Measurements from ENCODE around the gene OTUD7B.

The OTUD7B gene

GRCh38 chr1:149979245-149979971, 31.1 kb downstream of the OTUD7B start:
- in situ Hi-C loops (cut with HindIII; ENCODE audit: low sequenced_read_pairs): no loop called here
- H3K4me3 ChIP-seq (ENCODE audit: low read depth, low read length): no peak overlapping the region
- no peak for TF ChIP-seq CTCF (IDR thresholded peaks at IDR 0.05; ENCODE audit: low read depth, low read length, missing control alignments)
- no peak for DNase-seq (ENCODE audit: low read depth)

- no peak overlapping the region for H3K4me3 ChIP-seq (ENCODE audit: low read depth, low read length)
- no peak for TF ChIP-seq CTCF (IDR thresholded peaks at IDR 0.05; ENCODE audit: low read depth, low read length, missing control alignments)
- DNase-seq (ENCODE audit: low read depth): no peak
- in situ Hi-C loops (cut with HindIII; ENCODE audit: low sequenced_read_pairs): no loop called here
These were observed 31.9 kb downstream of the OTUD7B start for GRCh38 chr1:149978547-149979023.

GRCh38 chr1:149977345-149977744, 33.2 kb downstream of the OTUD7B start:
- no peak overlapping the region for H3K4me3 ChIP-seq (ENCODE audit: low read depth, low read length)
- in situ Hi-C loops (cut with HindIII; ENCODE audit: low sequenced_read_pairs): no loop called here
- TF ChIP-seq CTCF (IDR thresholded peaks at IDR 0.05; ENCODE audit: low read depth, low read length, missing control alignments): no peak
- no peak for DNase-seq (ENCODE audit: low read depth)

GRCh38 chr1:149972547-149972946, 38.0 kb downstream of the OTUD7B start:
- no peak for TF ChIP-seq CTCF (IDR thresholded peaks at IDR 0.05; ENCODE audit: low read depth, low read length, missing control alignments)
- no peak overlapping the region for H3K4me3 ChIP-seq (ENCODE audit: low read depth, low read length)
- no peak for DNase-seq (ENCODE audit: low read depth)
- in situ Hi-C loops (cut with HindIII; ENCODE audit: low sequenced_read_pairs): no loop called here

GRCh38 chr1:149967646-149968045, 42.9 kb downstream of the OTUD7B start:
- in situ Hi-C loops (cut with HindIII; ENCODE audit: low sequenced_read_pairs): no loop called here
- H3K4me3 ChIP-seq (ENCODE audit: low read depth, low read length): no peak overlapping the region
- DNase-seq (ENCODE audit: low read depth): no peak
- TF ChIP-seq CTCF (IDR thresholded peaks at IDR 0.05; ENCODE audit: low read depth, low read length, missing control alignments): no peak

GRCh38 chr1:149967041-149967440, 43.5 kb downstream of the OTUD7B start:
- in situ Hi-C loops (cut with HindIII; ENCODE audit: low sequenced_read_pairs): no loop called here
- no peak for DNase-seq (ENCODE audit: low read depth)
- H3K4me3 ChIP-seq (ENCODE audit: low read depth, low read length): no peak overlapping the region
- TF ChIP-seq CTCF (IDR thresholded peaks at IDR 0.05; ENCODE audit: low read depth, low read length, missing control alignments): peak; percentile 2

Data from astrocyte of the cerebellum (primary cell).